Measurements from ENCODE around the gene KLHL40. TPM values are rescaled to one million over a fixed set of nuclear protein-coding genes. Genes with fewer than 3 reads are reported as not detected.

KLHL40 gene
- total RNA-seq, 4 donors from 2014 or later = 0.19 TPM; not detected in 3

DNA sequence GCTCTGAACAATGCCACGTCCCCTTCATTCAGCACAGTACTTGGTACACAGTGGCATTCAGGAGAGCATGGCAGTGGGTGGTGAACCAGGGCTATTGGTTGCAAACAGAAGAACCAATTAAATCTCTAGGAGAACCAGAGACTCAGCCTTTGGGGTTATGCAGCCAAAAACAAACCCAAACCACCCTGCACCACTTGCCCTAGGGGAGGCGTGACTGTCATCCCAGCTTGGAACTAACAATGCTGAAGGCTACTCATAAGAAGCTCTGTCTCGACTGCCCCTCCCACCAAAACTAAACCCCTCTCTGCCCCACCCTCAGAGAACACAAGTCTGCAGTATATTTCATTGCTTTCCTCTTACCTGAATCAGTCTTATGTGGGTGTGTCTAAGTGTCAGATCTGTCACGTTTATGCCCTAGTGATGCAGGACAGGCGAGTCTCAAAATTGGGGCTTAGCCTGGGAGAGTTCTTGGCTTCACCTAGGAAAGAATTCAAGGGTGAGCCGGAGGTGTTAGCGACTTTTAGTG lies 15.2 kb upstream of the KLHL40 start:
- TF ChIP-seq, protein P1, sequence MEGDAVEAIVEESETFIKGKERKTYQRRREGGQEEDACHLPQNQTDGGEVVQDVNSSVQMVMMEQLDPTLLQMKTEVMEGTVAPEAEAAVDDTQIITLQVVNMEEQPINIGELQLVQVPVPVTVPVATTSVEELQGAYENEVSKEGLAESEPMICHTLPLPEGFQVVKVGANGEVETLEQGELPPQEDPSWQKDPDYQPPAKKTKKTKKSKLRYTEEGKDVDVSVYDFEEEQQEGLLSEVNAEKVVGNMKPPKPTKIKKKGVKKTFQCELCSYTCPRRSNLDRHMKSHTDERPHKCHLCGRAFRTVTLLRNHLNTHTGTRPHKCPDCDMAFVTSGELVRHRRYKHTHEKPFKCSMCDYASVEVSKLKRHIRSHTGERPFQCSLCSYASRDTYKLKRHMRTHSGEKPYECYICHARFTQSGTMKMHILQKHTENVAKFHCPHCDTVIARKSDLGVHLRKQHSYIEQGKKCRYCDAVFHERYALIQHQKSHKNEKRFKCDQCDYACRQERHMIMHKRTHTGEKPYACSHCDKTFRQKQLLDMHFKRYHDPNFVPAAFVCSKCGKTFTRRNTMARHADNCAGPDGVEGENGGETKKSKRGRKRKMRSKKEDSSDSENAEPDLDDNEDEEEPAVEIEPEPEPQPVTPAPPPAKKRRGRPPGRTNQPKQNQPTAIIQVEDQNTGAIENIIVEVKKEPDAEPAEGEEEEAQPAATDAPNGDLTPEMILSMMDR (IDR thresholded peaks at IDR 0.05) = no peak
- no peak for DNase-seq (ENCODE audit: low spot score)
- ATAC-seq (ENCODE audit: low FRiP score) = no peak

DNA sequence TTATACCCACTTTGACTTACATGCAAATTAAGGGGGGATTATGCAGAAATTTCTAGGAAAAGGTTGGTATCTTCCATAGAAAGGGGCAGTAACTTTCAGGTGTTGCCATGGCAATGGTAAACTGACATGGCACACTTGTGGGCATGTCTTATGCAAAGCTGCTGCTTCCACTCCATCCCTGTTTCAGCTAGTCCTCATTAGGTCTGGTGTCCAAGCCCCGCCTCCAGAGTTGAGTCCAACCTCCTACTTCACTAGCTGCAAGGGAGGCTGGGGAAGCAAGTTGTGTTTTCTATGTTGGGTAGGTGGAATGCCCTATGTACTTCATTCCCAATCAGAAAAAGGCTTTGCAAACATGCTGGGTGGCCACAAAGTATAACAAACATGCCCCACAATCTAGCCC lies 14.7 kb upstream of the KLHL40 start:
- ATAC-seq (ENCODE audit: low FRiP score) (no peak), DNase-seq (ENCODE audit: low spot score) (peak; percentile 11)
- TF ChIP-seq, protein P1 (IDR thresholded peaks at IDR 0.05) = no peak

DNA sequence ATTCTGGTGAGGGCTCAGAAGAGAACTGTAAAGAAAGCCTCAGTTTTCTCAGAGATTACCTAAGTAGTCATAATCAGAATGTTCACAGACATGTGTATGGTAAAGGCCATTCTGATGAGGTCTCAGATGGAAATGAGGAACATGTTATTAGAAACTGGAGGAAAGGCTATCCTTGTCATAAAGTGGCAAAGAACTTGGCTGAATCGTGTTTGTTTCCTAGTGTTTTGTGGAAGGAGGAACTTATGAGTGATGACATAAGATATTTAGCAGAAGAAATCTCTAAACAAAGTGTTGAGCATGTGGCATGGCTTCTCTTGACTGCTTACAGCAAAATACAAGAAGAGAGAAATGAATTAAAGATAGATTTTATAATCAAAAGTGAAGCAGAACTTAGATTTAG lies 12.8 kb upstream of the KLHL40 start:
- TF ChIP-seq, protein P1 (IDR thresholded peaks at IDR 0.05) = no peak
- no peak for ATAC-seq (ENCODE audit: low FRiP score)

DNA sequence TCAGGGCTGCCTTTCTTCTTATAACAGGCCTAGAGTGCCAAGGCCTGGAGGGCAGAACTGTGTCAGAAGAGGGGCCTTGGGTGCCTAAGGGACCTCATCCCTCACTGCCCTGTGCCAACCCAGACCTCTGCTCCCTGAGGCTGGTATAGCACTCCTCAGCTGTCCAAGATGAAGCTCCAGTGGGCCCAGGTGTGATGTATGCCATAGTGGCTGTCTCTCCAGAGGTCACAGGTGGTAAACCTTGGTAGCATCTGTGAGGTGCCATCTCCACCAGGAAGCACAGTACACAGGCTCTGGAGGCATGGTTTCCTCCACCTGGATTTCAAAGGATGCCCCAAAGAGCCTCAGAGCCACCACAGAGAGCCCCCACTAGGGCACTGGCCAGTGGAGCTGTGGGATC lies 12.3 kb upstream of the KLHL40 start:
- TF ChIP-seq, protein P1 (IDR thresholded peaks at IDR 0.05) = no peak
- no peak for ATAC-seq (ENCODE audit: low FRiP score)
- DNase-seq (ENCODE audit: low spot score) = no peak

More for the DNA sequence above, 12.8 kb upstream of the KLHL40 start:
- no peak for DNase-seq (ENCODE audit: low spot score)

DNA sequence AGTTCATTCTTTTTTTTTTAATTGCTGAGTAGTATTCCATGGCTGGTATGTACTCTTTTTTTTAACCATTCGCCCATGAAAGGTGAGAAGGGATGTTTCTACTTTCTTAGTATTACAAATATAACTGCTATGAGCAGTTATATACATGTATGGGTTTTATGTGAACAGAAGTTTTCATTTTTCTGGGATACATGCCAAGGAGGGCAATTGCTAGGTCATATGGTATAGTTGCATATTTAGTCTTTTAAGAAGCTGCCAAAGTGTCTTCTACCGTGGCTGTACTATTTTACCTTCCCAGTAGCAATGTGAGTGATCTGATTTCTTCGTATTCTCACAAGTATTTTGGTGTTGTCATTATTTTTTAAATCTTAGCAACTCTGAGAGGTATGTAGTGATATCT lies 11.2 kb upstream of the KLHL40 start:
- DNase-seq (ENCODE audit: low spot score) (no peak), ATAC-seq (ENCODE audit: low FRiP score) (no peak)
- TF ChIP-seq, protein P1 (IDR thresholded peaks at IDR 0.05) = no peak

DNA sequence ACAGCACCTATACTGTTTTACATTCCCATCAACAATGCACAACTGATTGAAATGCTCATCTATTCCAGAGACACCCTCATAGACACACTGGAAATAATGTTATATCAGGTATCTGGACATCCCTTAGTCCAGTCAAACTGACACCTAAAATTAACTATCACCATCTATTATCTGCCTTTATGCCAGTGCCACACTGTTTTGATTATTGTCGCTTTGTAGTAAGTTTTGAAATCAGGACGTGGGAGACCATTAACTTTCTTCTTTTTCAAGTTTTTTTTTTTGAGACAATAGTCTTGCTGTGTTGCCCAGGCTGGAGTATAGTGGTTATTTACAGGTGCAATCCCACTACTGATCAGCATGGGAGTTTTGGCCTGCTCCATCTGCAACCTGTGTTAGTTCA lies 9.4 kb upstream of the KLHL40 start:
- ATAC-seq (ENCODE audit: low FRiP score) (no peak), DNase-seq (ENCODE audit: low spot score) (no peak)
- TF ChIP-seq, protein P1 (IDR thresholded peaks at IDR 0.05) = no peak

DNA sequence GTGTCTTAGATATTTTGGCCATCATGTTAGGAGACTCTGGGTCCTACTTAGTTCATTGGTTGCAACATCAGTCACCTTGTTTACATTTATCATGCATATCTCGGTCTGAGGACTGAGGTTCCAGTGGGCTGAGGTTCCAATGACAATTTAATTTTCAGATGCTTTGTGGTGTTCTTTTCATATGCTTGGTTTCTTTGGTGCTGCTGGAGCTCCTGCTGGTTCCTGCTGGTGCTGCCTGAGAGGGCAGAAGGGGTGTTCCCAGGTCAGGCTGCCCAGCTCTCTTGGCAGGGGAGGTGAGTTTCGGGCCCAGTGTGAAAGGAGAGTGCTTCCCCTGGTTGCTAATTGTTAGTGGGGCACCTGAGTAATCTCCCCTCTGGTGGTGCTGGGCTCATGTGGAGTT lies 6.9 kb upstream of the KLHL40 start:
- no peak for DNase-seq (ENCODE audit: low spot score)
- ATAC-seq (ENCODE audit: low FRiP score) = no peak
- TF ChIP-seq, protein P1 (IDR thresholded peaks at IDR 0.05) = no peak

Measured in omental fat pad (tissue), 4 donors.